GM19025 (cell line): ENCODE measurements around the gene TRIM37.

Experiments used
- ATAC-seq: cut with Tn5 transposase; IDR thresholded peaks from one replicate; pipeline ENCODE4 v1.9.1; 2021; ENCODE audit warnings: mild to moderate bottlenecking, low read depth, moderate library complexity; ENCODE audit not compliant: unreplicated experiment

Gene TRIM37

DNA sequence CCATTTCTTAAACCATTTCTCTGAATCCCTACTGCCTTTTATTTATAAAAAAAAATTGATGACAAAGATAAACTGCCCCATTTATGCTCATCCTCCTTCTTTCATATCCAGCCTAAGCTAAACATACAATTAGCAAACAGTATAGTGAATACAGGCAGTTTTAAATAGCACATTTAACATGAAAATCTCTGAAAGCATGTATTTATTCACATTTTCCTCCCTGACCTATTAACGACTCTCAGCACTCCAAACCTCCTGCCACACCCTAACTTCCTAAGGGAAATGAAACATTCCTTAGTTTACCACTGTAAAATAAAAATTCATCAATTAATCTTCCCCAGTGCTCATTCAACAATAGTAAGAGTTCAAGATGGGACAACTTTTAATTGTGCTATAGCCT is 56.9 kb downstream of the TRIM37 start:
- ATAC-seq: no peak

DNA sequence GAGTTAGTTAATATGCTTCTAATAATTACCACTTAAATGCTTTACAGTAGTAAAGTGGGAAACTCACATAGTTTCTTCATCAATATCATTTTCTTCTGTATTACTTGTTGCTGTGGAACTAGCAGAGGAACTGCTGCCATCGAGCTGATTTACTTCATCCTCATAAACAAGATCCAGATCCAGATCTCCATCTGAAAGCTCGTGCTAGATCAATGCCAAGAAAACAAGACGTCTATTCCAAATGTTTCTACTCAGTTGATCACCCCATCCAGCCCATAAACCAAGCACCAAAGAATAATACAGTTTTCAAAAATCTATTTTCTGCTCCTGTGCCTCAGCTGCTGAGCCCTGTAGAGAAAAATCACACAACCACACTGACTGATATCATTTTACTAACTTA is 59.1 kb downstream of the TRIM37 start:
- no peak for ATAC-seq

DNA sequence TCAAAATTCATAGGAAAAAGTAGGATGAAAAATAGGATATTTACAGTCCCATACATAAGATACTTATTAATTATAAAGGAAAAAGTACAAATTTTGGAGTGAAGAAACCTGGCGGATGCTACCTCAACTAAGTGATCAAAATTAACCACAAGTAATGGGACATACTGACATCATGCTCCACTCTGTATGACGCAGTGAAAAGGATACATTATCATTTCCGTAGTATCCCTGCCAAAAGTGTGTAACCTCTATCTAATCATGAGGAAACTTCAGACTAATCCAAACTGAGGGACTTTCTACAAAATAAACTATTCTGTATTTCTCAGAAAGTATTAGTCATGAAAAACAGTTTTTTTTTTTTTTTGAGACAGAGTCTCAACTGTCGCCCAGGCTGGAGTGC is 60.5 kb downstream of the TRIM37 start:
- ATAC-seq: no peak

DNA sequence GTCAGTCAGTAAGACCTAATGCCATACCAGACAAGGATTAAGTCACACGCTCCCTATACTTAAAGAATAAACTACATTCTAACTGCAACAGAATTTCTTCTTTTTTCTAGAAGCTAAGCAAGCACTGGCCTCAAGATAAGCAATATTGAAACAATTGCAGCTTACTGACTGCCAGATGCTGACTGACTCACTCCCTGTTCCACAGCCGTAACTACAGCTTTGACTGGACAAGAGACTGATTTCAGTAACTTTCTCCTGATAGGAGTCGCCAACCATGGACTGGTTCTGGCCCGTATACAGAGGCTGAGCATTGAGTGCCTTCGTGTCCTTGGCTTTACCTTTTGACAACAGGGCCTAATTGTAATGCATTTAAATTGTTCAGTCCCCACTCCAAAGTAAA is 67.9 kb downstream of the TRIM37 start:
- ATAC-seq: no peak

DNA sequence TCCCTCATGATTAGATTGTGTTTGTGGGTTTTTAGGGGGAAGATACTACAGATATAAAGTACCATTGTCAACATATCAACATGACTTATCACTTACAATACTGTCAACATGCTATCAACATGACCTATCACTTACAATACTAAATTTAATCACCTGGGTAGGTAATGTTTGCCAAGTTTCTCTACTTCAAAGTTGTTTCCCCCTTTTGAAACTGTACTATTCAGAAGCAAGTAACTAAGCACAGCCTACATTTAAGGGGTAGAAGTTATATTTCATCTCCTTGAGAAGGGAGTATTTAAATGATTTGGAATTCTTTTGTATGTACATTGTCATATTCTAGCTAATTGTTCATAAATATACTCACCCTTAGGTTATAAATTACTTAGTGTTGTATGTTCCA is 68.7 kb downstream of the TRIM37 start:
- ATAC-seq: no peak

DNA sequence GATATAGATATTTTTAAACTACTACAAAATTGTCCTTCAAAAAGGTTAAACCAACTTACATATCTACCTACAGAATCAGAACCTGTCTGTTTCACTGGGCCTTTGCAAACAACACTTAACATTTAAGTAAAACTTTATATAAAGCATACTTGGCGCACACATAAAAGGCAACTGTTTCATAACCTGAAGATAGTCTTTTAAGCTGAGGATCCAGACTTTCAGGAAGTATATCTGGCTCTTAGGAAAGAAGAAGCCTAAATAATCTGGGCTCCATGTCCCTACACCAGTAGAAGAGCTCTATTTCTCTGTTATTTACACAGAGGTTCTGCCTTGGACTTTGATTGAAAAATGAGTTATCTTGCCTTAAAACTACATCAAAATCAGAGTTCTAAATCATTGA is 75.9 kb downstream of the TRIM37 start:
- ATAC-seq: no peak

DNA sequence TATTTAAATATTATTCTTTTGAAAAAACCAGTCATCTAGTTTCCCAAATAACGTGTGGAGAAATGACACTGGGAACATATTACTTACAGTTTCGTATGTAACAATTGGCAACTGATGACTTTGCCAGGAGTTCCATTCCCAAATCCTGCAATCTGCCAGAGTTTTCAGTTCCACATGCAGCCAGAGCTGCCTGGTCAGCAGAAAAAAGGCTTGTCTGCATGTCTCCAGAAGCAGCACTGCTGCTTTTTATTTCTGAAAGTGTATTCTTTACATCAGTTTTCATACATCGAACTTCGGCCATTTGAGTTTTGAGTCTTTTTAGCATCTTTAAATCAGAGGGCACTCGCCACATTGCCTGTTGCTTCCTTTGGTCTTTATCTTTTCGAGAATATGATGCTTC is 78.4 kb downstream of the TRIM37 start:
- ATAC-seq: no peak

DNA sequence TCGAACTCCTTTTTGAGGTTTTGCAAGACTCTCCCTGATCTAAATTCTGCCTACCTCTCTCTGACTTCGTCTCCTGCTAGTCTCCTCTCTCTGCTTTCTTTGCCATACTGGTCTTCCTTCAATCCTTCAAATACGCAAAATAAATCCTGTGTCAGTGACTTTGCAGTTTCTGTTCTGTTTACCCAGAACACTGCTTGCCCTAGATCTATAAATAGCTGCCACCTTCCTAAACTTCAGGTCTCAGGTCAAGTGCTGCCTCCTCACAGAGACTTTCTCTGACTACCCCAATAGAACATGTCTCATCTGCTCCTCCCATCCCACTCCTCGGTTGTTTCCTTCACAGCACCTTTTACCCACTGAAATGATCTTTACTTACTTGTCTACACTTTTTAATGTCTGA is 78.9 kb downstream of the TRIM37 start:
- no peak for ATAC-seq

DNA sequence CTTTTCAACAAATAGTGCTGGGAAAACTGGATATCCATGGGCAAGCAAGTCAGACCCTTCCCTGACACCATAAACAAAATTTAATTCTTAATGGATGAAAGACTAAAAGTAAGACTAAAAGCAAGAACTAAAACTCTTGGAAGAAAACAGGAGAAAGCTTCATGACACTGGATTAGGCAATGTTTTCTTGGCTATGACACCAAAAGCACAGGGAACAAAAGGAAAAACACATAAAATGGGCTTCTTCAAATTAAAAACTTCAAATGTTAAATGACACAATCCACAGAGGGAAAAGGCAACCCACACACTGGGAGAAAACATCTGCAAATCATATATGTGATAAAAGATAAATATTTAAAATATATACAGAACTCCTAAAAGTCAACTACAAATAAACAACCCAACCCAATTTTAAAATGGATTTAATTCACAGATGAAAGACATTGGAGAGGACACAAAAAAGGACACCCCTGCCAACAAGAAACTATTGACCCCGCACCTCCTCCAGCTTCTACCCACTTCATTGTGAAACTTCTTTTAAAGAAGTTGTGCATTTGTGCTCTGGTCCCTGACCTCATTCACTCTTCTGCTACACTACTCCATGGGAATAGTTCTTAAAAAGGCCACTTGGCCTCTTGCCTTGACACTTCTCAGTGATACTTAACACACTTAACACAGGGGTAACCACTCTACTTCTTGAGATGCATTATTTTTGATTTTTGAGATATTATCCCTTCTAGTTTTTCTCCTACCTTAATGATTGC is 80.3 kb downstream of the TRIM37 start:
- ATAC-seq: no peak

DNA sequence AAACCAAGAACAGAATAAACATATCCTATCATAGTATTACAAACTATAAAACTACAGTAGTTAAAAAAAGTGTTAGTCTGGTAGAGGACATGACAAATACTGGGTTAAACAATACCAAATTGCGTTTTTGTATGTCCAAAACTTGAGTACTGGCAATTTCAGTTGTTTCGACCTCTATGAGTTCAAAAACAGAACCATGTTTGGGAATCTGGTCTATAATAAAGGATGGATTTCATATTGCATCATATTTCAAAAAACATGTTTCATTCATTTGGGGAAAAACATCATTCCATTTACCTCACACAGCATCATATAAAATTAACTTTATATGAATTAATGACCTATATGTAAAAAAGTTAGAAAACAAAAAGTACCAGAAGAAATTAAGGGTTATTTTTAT is 81.8 kb downstream of the TRIM37 start:
- no peak for ATAC-seq

DNA sequence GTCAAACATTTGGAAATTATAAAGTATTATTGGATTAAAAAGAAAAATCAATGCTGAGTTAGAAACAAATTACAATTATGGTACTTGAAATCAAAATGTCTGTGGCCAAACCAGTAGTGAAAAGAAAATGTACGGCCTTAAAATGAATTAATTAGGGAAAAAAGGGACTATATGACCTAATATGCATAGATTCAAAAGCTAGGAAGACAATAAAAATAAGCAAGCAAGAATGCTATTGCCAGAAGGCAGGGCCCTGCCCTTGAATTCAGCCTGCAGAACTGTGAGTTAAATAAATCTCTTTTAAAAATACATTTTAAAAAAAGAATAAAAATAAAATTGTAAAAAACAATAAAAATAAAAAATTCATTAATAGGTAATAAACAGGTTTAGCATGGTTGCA is 88.7 kb downstream of the TRIM37 start:
- no peak for ATAC-seq

DNA sequence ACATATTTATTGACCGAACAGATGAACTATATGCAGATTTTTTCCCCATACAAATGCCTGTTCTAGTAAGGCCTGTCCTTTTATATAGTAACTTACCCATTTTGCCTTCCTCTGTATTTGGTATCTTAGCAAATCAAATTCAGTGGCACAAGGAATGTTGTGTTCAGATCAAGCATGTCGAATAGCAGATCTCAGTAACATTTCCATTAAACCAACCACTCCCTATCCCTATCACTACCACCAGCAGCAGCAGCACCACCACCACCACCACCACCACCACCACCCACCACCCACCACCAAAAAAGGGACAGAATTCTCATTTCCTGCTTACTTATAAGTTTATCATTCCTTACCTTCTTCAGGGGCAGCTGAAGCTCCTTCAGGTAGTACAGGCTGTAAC is 94.7 kb downstream of the TRIM37 start:
- no peak for ATAC-seq

DNA sequence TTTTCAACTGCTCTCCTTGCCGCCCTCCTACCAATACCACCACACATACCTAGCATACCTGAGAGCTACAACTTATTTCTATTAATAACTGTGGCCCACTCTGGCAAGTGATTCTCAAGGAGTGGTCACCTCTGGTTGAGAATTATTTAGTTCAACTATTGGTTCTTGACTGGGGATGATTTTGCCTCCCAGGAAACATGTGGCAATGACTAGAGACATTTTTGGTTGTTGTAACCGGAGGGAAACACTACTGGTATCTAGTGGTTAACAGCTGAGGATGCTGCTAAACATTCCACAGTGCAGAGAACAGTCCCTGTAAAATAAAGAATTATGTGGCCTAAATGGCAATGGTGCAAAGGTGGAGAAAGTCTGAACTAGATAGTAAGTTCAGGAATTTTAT is 96.7 kb downstream of the TRIM37 start:
- no peak for ATAC-seq

DNA sequence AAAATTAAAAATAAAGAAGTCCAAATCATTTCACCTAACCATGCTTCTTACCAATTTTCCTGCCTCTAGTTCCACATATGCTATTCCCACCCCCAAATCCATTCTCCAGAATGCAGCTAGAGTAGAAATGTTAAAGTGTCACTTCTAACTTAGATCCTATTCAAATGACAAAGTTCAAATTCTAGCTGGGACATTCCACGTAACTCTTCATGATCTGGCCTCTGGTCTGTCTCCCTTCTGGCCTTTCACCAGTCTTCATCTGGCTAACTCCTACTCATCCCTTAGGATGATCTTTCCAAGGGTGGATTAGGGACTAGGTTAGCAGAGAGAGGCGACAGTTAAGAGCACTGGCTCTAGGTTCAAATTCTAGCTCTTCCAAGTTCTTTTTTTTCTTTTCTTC is 97.9 kb downstream of the TRIM37 start:
- ATAC-seq: no peak

DNA sequence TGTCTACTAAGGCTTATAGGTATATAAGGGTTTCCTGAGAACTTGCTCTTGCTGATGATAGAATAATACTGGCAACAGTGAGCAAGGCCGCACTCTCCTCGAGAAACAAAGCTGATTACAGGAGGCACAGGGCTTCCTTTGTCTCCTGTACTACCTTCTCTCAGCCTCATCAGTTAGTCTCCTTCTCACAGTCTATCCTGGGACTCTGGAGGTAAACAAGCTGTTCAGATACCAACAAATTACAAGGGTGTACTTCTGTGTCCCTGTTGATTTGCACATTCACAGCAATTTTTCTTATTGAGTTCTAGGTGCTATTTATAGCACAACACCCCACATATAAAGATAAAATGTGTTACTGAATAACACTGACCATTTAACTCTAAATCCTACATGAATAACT is 98.7 kb downstream of the TRIM37 start:
- no peak for ATAC-seq

DNA sequence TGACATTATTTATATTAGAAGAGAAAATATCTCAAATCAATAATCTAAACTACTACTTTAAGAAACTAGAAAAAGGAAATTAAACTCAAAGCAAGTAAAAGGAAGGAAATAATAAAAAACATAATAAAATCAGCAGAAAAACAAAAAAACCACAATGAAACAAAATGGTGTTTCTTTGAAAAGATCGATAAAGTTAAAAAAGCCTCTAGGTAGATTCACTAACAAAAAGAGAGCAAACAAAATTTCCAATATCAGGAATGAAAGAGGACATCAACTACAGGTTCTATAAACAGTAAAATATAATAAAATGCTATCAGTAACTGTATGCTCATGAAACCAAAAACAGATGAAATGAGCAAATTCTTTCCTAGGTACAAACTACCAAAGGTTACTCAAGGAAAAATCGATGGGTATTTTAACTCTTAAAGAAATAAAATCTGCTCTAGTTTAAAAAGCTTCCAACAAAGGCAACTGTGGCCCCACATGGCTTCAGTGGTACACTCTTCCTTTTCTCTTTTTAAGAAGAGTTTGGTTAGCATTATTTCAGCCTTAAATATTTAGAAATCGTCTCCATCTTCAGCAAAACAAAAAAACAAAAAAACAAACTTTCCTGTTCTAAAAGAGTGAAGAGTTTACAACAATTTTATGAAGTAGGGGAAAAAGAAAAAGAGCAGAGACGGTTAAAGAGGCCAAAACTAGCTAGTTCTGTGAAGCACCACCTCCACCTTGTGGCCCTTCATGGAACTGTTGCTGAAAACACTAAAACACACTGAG is 102.2 kb downstream of the TRIM37 start:
- no peak for ATAC-seq

DNA sequence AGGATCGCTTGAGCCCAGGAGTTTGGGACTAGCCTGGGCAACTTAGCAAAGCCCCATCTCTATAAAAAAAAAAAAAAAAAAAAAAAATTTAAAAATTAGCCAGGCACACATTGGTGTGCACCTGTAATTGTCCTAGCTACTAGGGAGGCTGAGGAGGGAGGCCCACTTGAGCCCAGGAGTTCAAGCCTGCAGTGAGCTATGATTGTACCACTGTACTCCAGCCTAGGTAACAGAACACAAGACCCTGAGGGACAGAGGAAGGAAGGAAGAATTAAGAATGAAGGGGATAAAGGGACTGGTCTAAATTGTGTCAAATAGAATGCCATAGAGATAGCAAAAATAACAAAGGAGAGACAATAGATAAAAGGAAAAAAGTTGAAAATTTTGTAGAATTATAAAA is 102.8 kb downstream of the TRIM37 start:
- no peak for ATAC-seq

DNA sequence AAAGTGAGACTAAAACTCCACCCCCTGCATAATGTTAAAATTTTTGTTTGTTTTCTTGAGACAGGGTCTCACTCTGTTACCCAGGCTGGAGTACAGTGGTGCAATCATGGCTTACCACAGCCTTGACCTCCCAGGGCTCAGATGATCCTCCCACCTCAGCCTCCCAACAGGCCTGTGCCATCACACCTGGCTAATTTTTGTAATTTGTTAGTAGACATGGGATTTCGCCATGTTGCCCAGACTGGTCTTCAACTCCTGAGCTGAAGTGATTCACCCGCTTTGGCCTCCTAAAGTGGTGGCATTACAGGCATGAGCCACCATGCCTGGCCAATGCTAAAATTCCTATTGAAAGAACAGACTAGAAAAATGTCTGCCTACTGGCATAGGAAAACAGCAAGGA is 103.8 kb downstream of the TRIM37 start:
- no peak for ATAC-seq

DNA sequence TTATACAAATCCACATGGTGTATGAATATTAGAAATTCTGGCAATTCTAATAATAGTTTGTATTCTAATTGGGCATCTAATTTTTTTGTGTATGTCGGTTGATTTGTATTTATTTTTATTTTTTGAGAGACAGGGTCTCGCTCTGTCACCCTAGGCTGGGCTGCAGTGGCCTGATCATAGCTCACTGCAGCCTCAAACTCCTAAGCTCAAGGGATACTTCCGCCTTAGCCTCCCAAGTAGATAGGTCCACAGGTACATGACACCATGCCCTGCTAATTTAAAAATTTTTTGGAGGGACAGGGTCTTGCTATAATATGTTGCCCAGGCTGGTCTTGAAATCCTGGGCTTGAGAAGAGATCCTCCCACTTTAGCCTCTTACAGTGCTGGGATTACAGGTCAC is 104.6 kb downstream of the TRIM37 start:
- ATAC-seq: no peak

DNA sequence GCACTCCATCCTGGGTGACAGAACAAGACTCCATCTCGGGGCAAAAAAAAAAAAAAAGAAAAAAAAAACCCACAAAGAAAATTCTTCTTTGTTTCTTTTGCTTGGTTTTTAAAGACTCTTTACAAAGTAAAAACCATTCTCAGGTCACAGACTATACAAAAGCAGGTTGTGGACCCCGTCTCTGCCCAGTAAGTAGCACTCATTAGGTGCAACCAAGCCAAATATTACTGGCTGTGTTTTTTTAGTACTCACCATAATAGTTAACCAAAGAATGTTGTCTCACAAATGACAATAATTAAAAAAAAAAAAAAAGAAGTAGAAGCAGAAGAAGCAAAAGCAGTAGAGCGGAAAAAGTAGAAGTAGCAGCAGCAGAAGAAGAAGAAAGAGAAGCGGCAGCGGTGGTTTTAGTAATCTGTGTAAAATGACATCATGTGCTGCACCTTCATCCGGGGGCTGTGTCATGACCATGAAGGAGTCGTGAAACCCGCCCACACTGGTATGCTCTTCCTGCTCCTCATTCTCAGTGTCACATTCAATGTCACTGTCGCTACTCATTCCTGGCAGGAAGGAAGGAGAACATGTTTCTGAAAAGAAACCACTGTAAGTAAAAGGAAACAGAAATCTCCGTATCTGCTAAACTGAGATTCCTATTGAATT is 105.4 kb downstream of the TRIM37 start:
- peak; percentile 92 for ATAC-seq

DNA sequence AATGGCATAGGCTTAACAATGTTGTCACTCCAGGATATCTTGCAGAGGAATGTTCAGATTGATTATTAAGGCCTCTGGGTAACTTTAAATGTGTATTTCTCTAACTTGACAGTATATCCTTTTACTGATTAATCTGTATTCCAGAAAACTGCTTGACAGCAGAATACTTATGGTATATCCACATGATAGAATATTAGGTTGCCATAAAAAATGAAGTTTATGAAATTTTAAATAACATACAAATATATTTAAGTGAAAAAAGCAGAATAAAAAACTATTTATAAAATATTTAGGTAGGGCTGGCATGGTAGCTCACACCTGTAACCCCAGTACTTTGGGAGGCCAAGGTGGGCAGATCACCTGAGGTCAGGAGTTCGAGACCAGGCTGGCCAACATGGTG is 106.7 kb downstream of the TRIM37 start:
- ATAC-seq: no peak

DNA sequence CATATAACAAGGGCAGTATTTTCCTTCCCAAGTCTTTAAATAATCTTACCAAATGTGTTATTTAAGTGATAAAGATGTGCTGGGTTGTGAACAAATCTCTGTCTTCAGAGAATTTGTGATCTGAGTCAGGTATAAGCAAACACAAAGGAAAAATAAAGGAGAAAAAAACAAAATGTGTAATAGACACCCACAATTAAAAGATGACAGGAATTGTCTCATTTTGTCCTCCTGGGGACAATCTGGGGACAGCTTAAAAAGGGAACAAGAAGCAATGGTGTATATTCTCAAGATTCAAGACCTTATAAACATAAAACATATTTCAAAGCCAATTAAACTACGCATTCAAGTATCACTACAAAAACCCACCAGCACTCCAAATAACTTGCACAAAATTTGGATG is 107.2 kb downstream of the TRIM37 start:
- no peak for ATAC-seq
